H1 (cell line): Measurements from ENCODE around the gene GAB2. TPM values are rescaled to one million over a fixed set of nuclear protein-coding genes. Genes with fewer than 3 reads are reported as not detected.

Source experiments
- CTCF ChIA-PET: fragments of 300-600 bp; sonication (Branson Sonifier 250); formaldehyde crosslinking; loops from one replicate; lab custom pipeline; 2021; ENCODE audit not compliant: partially characterized antibody; lab: Charles Lee
- POLR2A ChIA-PET: fragments of 300-600 bp; sonication (Branson Sonifier 250); formaldehyde crosslinking; loops from one replicate; lab custom pipeline; 2021; ENCODE audit warnings: inconsistent platforms; ENCODE audit not compliant: partially characterized antibody; lab: Charles Lee
- DNase-seq, 2 experiments: peaks; one replicate each; pipeline versions ENCODE4 v3.0.0 to v3.0.0-alpha.2; 2010 to 2022; ENCODE audit warnings: low spot score in 2 of 2, low read depth in 1 of 2, mixed read lengths in 1 of 2
- FAIRE-seq: peaks from 2 replicates; lab custom pipeline; 2011; peaks lifted over from hg19 to GRCh38; lab: Jason Lieb, UNC
- H2AFZ ChIP-seq: 2 replicates; pipeline ENCODE4 v1.8.1; 2012; ENCODE audit warnings: low read length, inconsistent platforms
- H2AK5ac ChIP-seq: 2 replicates; pipeline ENCODE4 v1.6.1; 2013; ENCODE audit warnings: low read depth, low read length
- H2BK120ac ChIP-seq: replicated peaks from 2 replicates; pipeline ENCODE3; 2013; ENCODE audit warnings: low read depth, low read length, inconsistent platforms
- H2BK12ac ChIP-seq: 2 replicates; pipeline ENCODE4 v1.6.1; 2013; ENCODE audit warnings: low read depth, low read length
- H2BK15ac ChIP-seq: 2 replicates; pipeline ENCODE4 v1.6.1; 2013; ENCODE audit warnings: low read length
- H2BK20ac ChIP-seq: 2 replicates; pipeline ENCODE4 v1.6.1; 2013; ENCODE audit warnings: low read length
- H2BK5ac ChIP-seq: 2 replicates; pipeline ENCODE4 v1.6.1; 2013; ENCODE audit warnings: low read depth, low read length
- H3K14ac ChIP-seq: 2 replicates; pipeline ENCODE4 v1.6.1; 2013; ENCODE audit warnings: inconsistent platforms; ENCODE audit not compliant: insufficient read length
- H3K18ac ChIP-seq: 2 replicates; pipeline ENCODE4 v1.6.1; 2013; ENCODE audit warnings: low read length; ENCODE audit errors: extremely low read depth
- H3K23ac ChIP-seq: 2 replicates; pipeline ENCODE4 v1.6.1; 2013; ENCODE audit warnings: inconsistent platforms; ENCODE audit not compliant: insufficient read length
- H3K23me2 ChIP-seq: 2 replicates; pipeline ENCODE4 v1.6.1; 2013; ENCODE audit warnings: low read depth, low read length
- H3K27ac ChIP-seq: 2 replicates; pipeline ENCODE4 v1.6.1; 2011; ENCODE audit warnings: low read depth, low read length, inconsistent platforms
- H3K27me3 ChIP-seq, 4 experiments: replicated peaks in 1 of 4; 1 replicate in 1 of 4; 2 replicates in 3 of 4; pipeline versions ENCODE4 v1.6.1 to v1.8.1; 2011 to 2013; ENCODE audit warnings: low read length in 3 of 4, mild to moderate bottlenecking in 3 of 4, inconsistent platforms in 2 of 4, mixed read lengths in 2 of 4, moderate library complexity in 1 of 4; ENCODE audit not compliant: control insufficient read depth in 3 of 4, insufficient read depth in 3 of 4; ENCODE audit errors: extremely low read depth in 1 of 4
- H3K36me3 ChIP-seq, 4 experiments: 2 replicates each; pipeline versions ENCODE4 v1.6.1 to v1.8.1; 2011 to 2013; ENCODE audit warnings: mild to moderate bottlenecking in 4 of 4, low read length in 3 of 4, moderate library complexity in 2 of 4, control low read depth in 1 of 4, inconsistent platforms in 1 of 4; ENCODE audit not compliant: insufficient read depth in 4 of 4, control insufficient read depth in 2 of 4
- H3K4ac ChIP-seq: replicated peaks from 2 replicates; pipeline ENCODE3; 2013; ENCODE audit warnings: low read length, low read depth, mixed read lengths, inconsistent platforms; ENCODE audit not compliant: insufficient read length
- H3K4me1 ChIP-seq, 4 experiments: replicated peaks in 1 of 4; 1 replicate in 1 of 4; 2 replicates in 3 of 4; pipeline versions ENCODE4 v1.6.1 to v1.8.1; 2011 to 2013; ENCODE audit warnings: low read length in 3 of 4, inconsistent platforms in 2 of 4, mixed read lengths in 1 of 4; ENCODE audit not compliant: insufficient read depth in 4 of 4, control insufficient read depth in 3 of 4
- H3K4me2 ChIP-seq, 2 experiments: 2 replicates each; pipeline versions ENCODE4 v1.6.1 to v1.8.1; 2011 to 2013; ENCODE audit warnings: low read depth in 2 of 2, low read length in 2 of 2, control low read depth in 1 of 2, inconsistent platforms in 1 of 2, mild to moderate bottlenecking in 1 of 2; ENCODE audit not compliant: insufficient read depth in 1 of 2
- H3K4me3 ChIP-seq, 4 experiments: fragments of 200-600, 300-600 bp in 1 of 4; sonication (generic), shearing (Covaris generic), sonication (Bioruptor Twin) in 1 of 4; 2 replicates each; pipeline versions ENCODE4 v1.5.1 to v1.8.1; 2011 to 2016; ENCODE audit warnings: low read length in 4 of 4, low read depth in 3 of 4, control low read depth in 2 of 4, inconsistent platforms in 2 of 4, mild to moderate bottlenecking in 2 of 4, mixed read lengths in 1 of 4, moderate library complexity in 1 of 4; ENCODE audit not compliant: insufficient read depth in 2 of 4; ENCODE audit errors: extremely low read depth in 1 of 4
- H3K56ac ChIP-seq: replicated peaks from 2 replicates; pipeline ENCODE3; 2013; ENCODE audit warnings: low read depth, mild to moderate bottlenecking, mixed read lengths, low read length, inconsistent platforms; ENCODE audit not compliant: insufficient read length
- H3K79me1 ChIP-seq: 2 replicates; pipeline ENCODE4 v1.6.1; 2013; ENCODE audit warnings: low read depth, low read length, control low read depth
- H3K79me2 ChIP-seq, 2 experiments: 2 replicates each; pipeline versions ENCODE4 v1.6.1 to v1.8.1; 2012 to 2013; ENCODE audit warnings: low read length in 2 of 2, mild to moderate bottlenecking in 2 of 2, inconsistent platforms in 1 of 2; ENCODE audit not compliant: insufficient read depth in 2 of 2, control insufficient read depth in 1 of 2
- H3K9ac ChIP-seq, 4 experiments: replicated peaks in 1 of 4; 1 replicate in 1 of 4; 2 replicates in 3 of 4; pipeline versions ENCODE4 v1.6.1 to v1.8.1; 2011 to 2013; ENCODE audit warnings: low read depth in 3 of 4, low read length in 3 of 4, control low read depth in 2 of 4, mild to moderate bottlenecking in 2 of 4, moderate library complexity in 2 of 4, inconsistent platforms in 1 of 4; ENCODE audit errors: extremely low read depth in 1 of 4
- H3K9me3 ChIP-seq, 2 experiments: 2 replicates each; pipeline versions ENCODE4 v1.6.1 to v1.8.1; 2012 to 2013; ENCODE audit warnings: mild to moderate bottlenecking in 2 of 2, moderate library complexity in 2 of 2, control low read depth in 1 of 2, inconsistent platforms in 1 of 2, low read depth in 1 of 2, low read length in 1 of 2, mixed read lengths in 1 of 2; ENCODE audit not compliant: insufficient read depth in 2 of 2
- H4K20me1 ChIP-seq, 2 experiments: replicated peaks in 1 of 2; 2 replicates each; pipeline versions ENCODE3 to v1.8.1; 2011 to 2013; ENCODE audit warnings: inconsistent platforms in 2 of 2, low read length in 2 of 2, mild to moderate bottlenecking in 1 of 2; ENCODE audit not compliant: insufficient read depth in 2 of 2, control insufficient read depth in 1 of 2
- H4K5ac ChIP-seq: 2 replicates; pipeline ENCODE4 v1.6.1; 2013; ENCODE audit warnings: low read length, low read depth, mixed read lengths, inconsistent platforms; ENCODE audit not compliant: insufficient read length
- H4K8ac ChIP-seq: 2 replicates; pipeline ENCODE4 v1.8.0; 2013; ENCODE audit warnings: mild to moderate bottlenecking, moderate library complexity, low read length, inconsistent platforms; ENCODE audit not compliant: insufficient read depth; ENCODE audit errors: extremely low read depth
- H4K91ac ChIP-seq: replicated peaks from 2 replicates; pipeline ENCODE3; 2013; ENCODE audit warnings: low read length, mixed read lengths, inconsistent platforms; ENCODE audit not compliant: insufficient read length
- E2F6 ChIP-seq: IDR thresholded peaks from 2 replicates; pipeline ENCODE4 v1.6.1; 2012; ENCODE audit warnings: inconsistent platforms
- HDAC2 ChIP-seq, 2 experiments: fragments of 300-600 bp in 1 of 2; sonication (generic) in 1 of 2; IDR thresholded peaks; 2 replicates each; pipeline ENCODE4 v1.6.1; 2011 to 2012; ENCODE audit warnings: low read depth in 2 of 2, low read length in 2 of 2, mild to moderate bottlenecking in 2 of 2, moderate library complexity in 2 of 2, borderline replicate concordance in 1 of 2, inconsistent platforms in 1 of 2
- JUN ChIP-seq: IDR thresholded peaks from 2 replicates; pipeline ENCODE4 v1.6.1; 2011; ENCODE audit warnings: low read depth, mild to moderate bottlenecking, improper control_type of control experiment, low read length
- RFX5 ChIP-seq: IDR thresholded peaks from 2 replicates; pipeline ENCODE4 v1.6.1; 2011; ENCODE audit warnings: low read depth, low read length, improper control_type of control experiment, borderline replicate concordance
- SAP30 ChIP-seq: fragments of 300-600 bp; sonication (generic); IDR thresholded peaks from 2 replicates; pipeline ENCODE4 v1.7.1; 2012; ENCODE audit warnings: low read length, moderate library complexity, mild to moderate bottlenecking, inconsistent platforms; ENCODE audit not compliant: insufficient read depth, insufficient replicate concordance
- TAF7 ChIP-seq: optimal IDR thresholded peaks from 2 replicates; pipeline ENCODE3; 2011; ENCODE audit warnings: low read depth, mild to moderate bottlenecking, inconsistent platforms, low read length, moderate library complexity, borderline replicate concordance
- TBP ChIP-seq: IDR thresholded peaks from 2 replicates; pipeline ENCODE4 v1.6.1; 2011; ENCODE audit warnings: low read depth, low read length, improper control_type of control experiment
- WGBS, 2 experiments: shearing (Covaris generic) in 1 of 2; methylation state at CpG; one replicate each; pipeline versions ENCODE4 v1.1.6 to v1.1.7; 2013 to 2015; ENCODE audit warnings: low lambda C conversion rate in 2 of 2, mixed read lengths in 2 of 2, inconsistent platforms in 1 of 2, low coverage in 1 of 2, missing lambda C conversion rate in 1 of 2; ENCODE audit not compliant: insufficient replicate concordance in 2 of 2, insufficient coverage in 1 of 2, insufficient read length in 1 of 2; ENCODE audit errors: extremely low coverage in 1 of 2, missing lambda C conversion rate in 1 of 2; 5-methylcytosine and 5-hydroxymethylcytosine counted together
- polyA plus RNA-seq, 7 experiments: library from polyadenylated mRNA; depleted of rRNA in 3 of 7; stranded (reverse) in 5 of 7; unstranded in 2 of 7; fragments of >200 nt in 5 of 7; fragments of 200-250 nt in 2 of 7; gene quantifications; 1 replicate in 5 of 7; 2 replicates in 1 of 7; 4 replicates in 1 of 7; pipeline versions ENCODE4 v1.2.1 to v1.2.3, GENCODE V29; 2011 to 2013; ENCODE audit warnings: missing spikeins in 2 of 7, mixed read lengths in 2 of 7
- total RNA-seq: library from RNA; stranded (reverse); fragmentation: NEBNext Ultra II Directional; extraction: Animal tissue kit (Norgen Biotek cat#: 25700); gene quantifications from 2 replicates; pipeline ENCODE4 v1.2.1, GENCODE V29; 2021
- TF ChIP-seq, protein P1 (sequence below): IDR thresholded peaks from 2 replicates; pipeline ENCODE4 v1.6.1; 2011; ENCODE audit warnings: low read depth, mild to moderate bottlenecking, low read length; ENCODE audit not compliant: insufficient read depth

Gene GAB2
- total and polyA plus RNA-seq, 2 of the 8 experiments (the other 6 are each of a cell fraction or from before 2014, with no cell fraction given): 6.3 to 14.0 TPM

GRCh38 chr11:78408619-78409018 is 9.0 kb downstream of the GAB2 start:
- Histone ChIP-seq H3K4me2 (no peak overlapping the region), H3K27ac (no peak overlapping the region), H4K5ac (no peak overlapping the region), H3K4me3 (no peak overlapping the region), H3K27me3 (no peaks in the 10 kb centered on the region), H2BK20ac (no peak overlapping the region), H3K4ac (no peak overlapping the region), H3K23ac (no peak overlapping the region), H2BK12ac (no peak overlapping the region), H4K91ac (no peak overlapping the region), H3K9me3 (peaks cover 3 to 8% of the 10 kb centered on the region in 2 experiments; a peak in 1 of 4 replicates), H3K23me2 (no peaks in the 10 kb centered on the region), H3K36me3 (no peaks in the 10 kb centered on the region; a peak in 1 of 8 replicates), H2BK15ac (no peak overlapping the region), H3K79me1 (no peaks in the 10 kb centered on the region), H2BK120ac (no peak overlapping the region), H3K9ac (no peak overlapping the region), H3K79me2 (peaks cover 0 to 11% of the 10 kb centered on the region in 2 experiments; a peak in 1 of 4 replicates), H3K14ac (no peak overlapping the region), H2AFZ (no peak overlapping the region), H4K8ac (no peak overlapping the region), H4K20me1 (peaks cover 0 to 1% of the 10 kb centered on the region in 2 experiments), H3K4me1 (no peaks in the 10 kb centered on the region; a peak in 1 of 7 replicates), H3K56ac (no peak overlapping the region), H2AK5ac (no peak overlapping the region), H3K18ac (no peak overlapping the region), H2BK5ac (no peak overlapping the region)
- TF ChIP-seq TBP (no peak), JUN (no peak), RFX5 (no peak), HDAC2 (IDR thresholded peaks at IDR 0.05; ENCODE audit: borderline replicate concordance in 1 of 2, low read depth in 2 of 2, low read length in 2 of 2) (no peak), SAP30 (no peak), TAF7 (no peak), E2F6 (no peak)
- TF ChIP-seq, protein P1, sequence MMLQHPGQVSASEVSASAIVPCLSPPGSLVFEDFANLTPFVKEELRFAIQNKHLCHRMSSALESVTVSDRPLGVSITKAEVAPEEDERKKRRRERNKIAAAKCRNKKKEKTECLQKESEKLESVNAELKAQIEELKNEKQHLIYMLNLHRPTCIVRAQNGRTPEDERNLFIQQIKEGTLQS: no peak
- FAIRE-seq (no peak), DNase-seq (no peak)
- ChIA-PET CTCF (no interaction called here), POLR2A (no interaction called here)
- 91% methylated on average over 3 of the region's 3 CpGs; no CpG with 5 or more reads in 1 of the 2 experiments for WGBS, 2 experiments
